ENCODE measurements around the gene TSHZ2. TPM values are rescaled to one million over a fixed set of nuclear protein-coding genes. Genes with fewer than 3 reads are reported as not detected.

TSHZ2 gene
- total RNA-seq, 1 donor: 3.6 TPM

- H3K4me1 ChIP-seq (ENCODE audit: insufficient read depth, low read length): no peaks in the 10 kb centered on the region
- H3K27ac ChIP-seq (ENCODE audit: low read depth, low read length): no peak overlapping the region
- H3K79me2 ChIP-seq (ENCODE audit: insufficient read depth, low read length): no peaks in the 10 kb centered on the region
- H3K36me3 ChIP-seq (ENCODE audit: insufficient read depth, low read length): no peaks in the 10 kb centered on the region
- DNase-seq (ENCODE audit: insufficient read length, low spot score, missing footprints): no peak
- H3K4me2 ChIP-seq (ENCODE audit: insufficient read depth, low read length): no peak overlapping the region
- no peak for TF ChIP-seq CTCF (IDR thresholded peaks at IDR 0.05; ENCODE audit: extremely low read depth, low read depth, low read length)
- H3K27me3 ChIP-seq (ENCODE audit: insufficient read depth, low read length): no peaks in the 10 kb centered on the region
- no peaks in the 10 kb centered on the region for H3K9me3 ChIP-seq (ENCODE audit: low read depth, low read length)
- H3K4me3 ChIP-seq (ENCODE audit: insufficient read depth, low read length): no peak overlapping the region
- H2AFZ ChIP-seq (ENCODE audit: low read length): no peak overlapping the region
- H4K20me1 ChIP-seq (ENCODE audit: insufficient read depth, low read length): no peaks in the 10 kb centered on the region
Observed at GRCh38 chr20:53258741-53259140, 286.6 kb downstream of the TSHZ2 start.

- H3K4me1 ChIP-seq (ENCODE audit: insufficient read depth, low read length): no peaks in the 10 kb centered on the region
- no peak overlapping the region for H3K4me3 ChIP-seq (ENCODE audit: insufficient read depth, low read length)
- TF ChIP-seq CTCF (IDR thresholded peaks at IDR 0.05; ENCODE audit: extremely low read depth, low read depth, low read length): no peak
- no peak overlapping the region for H2AFZ ChIP-seq (ENCODE audit: low read length)
- H3K4me2 ChIP-seq (ENCODE audit: insufficient read depth, low read length): no peak overlapping the region
- H4K20me1 ChIP-seq (ENCODE audit: insufficient read depth, low read length): no peaks in the 10 kb centered on the region
- H3K27me3 ChIP-seq (ENCODE audit: insufficient read depth, low read length): no peaks in the 10 kb centered on the region
- no peaks in the 10 kb centered on the region for H3K9me3 ChIP-seq (ENCODE audit: low read depth, low read length)
- H3K27ac ChIP-seq (ENCODE audit: low read depth, low read length): no peak overlapping the region
- H3K79me2 ChIP-seq (ENCODE audit: insufficient read depth, low read length): no peaks in the 10 kb centered on the region
- no peaks in the 10 kb centered on the region for H3K36me3 ChIP-seq (ENCODE audit: insufficient read depth, low read length)
- DNase-seq (ENCODE audit: insufficient read length, low spot score, missing footprints): no peak
Observed at GRCh38 chr20:53260168-53260567, 288.0 kb downstream of the TSHZ2 start.

GRCh38 chr20:53260591-53260990, 288.4 kb downstream of the TSHZ2 start:
- H3K79me2 ChIP-seq (ENCODE audit: insufficient read depth, low read length): no peaks in the 10 kb centered on the region
- no peak for DNase-seq (ENCODE audit: insufficient read length, low spot score, missing footprints)
- H3K27me3 ChIP-seq (ENCODE audit: insufficient read depth, low read length): no peaks in the 10 kb centered on the region
- H3K36me3 ChIP-seq (ENCODE audit: insufficient read depth, low read length): no peaks in the 10 kb centered on the region
- H3K27ac ChIP-seq (ENCODE audit: low read depth, low read length): no peak overlapping the region
- H4K20me1 ChIP-seq (ENCODE audit: insufficient read depth, low read length): no peaks in the 10 kb centered on the region
- TF ChIP-seq CTCF (IDR thresholded peaks at IDR 0.05; ENCODE audit: extremely low read depth, low read depth, low read length): no peak
- no peaks in the 10 kb centered on the region for H3K9me3 ChIP-seq (ENCODE audit: low read depth, low read length)
- H2AFZ ChIP-seq (ENCODE audit: low read length): no peak overlapping the region
- no peaks in the 10 kb centered on the region for H3K4me1 ChIP-seq (ENCODE audit: insufficient read depth, low read length)
- H3K4me2 ChIP-seq (ENCODE audit: insufficient read depth, low read length): no peak overlapping the region
- H3K4me3 ChIP-seq (ENCODE audit: insufficient read depth, low read length): no peak overlapping the region

GRCh38 chr20:53262365-53262764, 290.2 kb downstream of the TSHZ2 start:
- no peak overlapping the region for H2AFZ ChIP-seq (ENCODE audit: low read length)
- no peak for DNase-seq (ENCODE audit: insufficient read length, low spot score, missing footprints)

More at GRCh38 chr20:53262365-53262764, 290.2 kb downstream of the TSHZ2 start:
- Histone ChIP-seq H3K9me3 (ENCODE audit: low read depth, low read length) (no peaks in the 10 kb centered on the region), H4K20me1 (ENCODE audit: insufficient read depth, low read length) (no peaks in the 10 kb centered on the region), H3K27ac (ENCODE audit: low read depth, low read length) (no peak overlapping the region), H3K79me2 (ENCODE audit: insufficient read depth, low read length) (no peaks in the 10 kb centered on the region), H3K4me1 (ENCODE audit: insufficient read depth, low read length) (no peaks in the 10 kb centered on the region), H3K27me3 (ENCODE audit: insufficient read depth, low read length) (no peaks in the 10 kb centered on the region), H3K4me3 (ENCODE audit: insufficient read depth, low read length) (no peak overlapping the region), H3K4me2 (ENCODE audit: insufficient read depth, low read length) (no peak overlapping the region), H3K36me3 (ENCODE audit: insufficient read depth, low read length) (no peaks in the 10 kb centered on the region)
- no peak for TF ChIP-seq CTCF (IDR thresholded peaks at IDR 0.05; ENCODE audit: extremely low read depth, low read depth, low read length)
